ENCODE data around the gene ELFN2.

- TF ChIP-seq, protein P1, sequence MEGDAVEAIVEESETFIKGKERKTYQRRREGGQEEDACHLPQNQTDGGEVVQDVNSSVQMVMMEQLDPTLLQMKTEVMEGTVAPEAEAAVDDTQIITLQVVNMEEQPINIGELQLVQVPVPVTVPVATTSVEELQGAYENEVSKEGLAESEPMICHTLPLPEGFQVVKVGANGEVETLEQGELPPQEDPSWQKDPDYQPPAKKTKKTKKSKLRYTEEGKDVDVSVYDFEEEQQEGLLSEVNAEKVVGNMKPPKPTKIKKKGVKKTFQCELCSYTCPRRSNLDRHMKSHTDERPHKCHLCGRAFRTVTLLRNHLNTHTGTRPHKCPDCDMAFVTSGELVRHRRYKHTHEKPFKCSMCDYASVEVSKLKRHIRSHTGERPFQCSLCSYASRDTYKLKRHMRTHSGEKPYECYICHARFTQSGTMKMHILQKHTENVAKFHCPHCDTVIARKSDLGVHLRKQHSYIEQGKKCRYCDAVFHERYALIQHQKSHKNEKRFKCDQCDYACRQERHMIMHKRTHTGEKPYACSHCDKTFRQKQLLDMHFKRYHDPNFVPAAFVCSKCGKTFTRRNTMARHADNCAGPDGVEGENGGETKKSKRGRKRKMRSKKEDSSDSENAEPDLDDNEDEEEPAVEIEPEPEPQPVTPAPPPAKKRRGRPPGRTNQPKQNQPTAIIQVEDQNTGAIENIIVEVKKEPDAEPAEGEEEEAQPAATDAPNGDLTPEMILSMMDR (IDR thresholded peaks at IDR 0.05), result no peak
- TF ChIP-seq EZH2 (IDR thresholded peaks at IDR 0.05), result no peak
- no peak for TF ChIP-seq EZH2phosphoT487 (IDR thresholded peaks at IDR 0.05)
Measured at GRCh38 chr22:37345863-37346504, 81.3 kb downstream of the ELFN2 start.

Measured in neural progenitor cell (in vitro differentiated cells).